HepG2 (cell line): Measurements from ENCODE around the gene CFAP221. TPM values are rescaled to one million over a fixed set of nuclear protein-coding genes. Genes with fewer than 3 reads are reported as not detected.

Experiments used
- AKAP8 ChIP-seq: sonication (generic); formaldehyde crosslinking; IDR thresholded peaks from 2 replicates; pipeline ENCODE4 v1.5.1; 2020; ENCODE audit warnings: mild to moderate bottlenecking, missing genetic modification reagents
- ATAD3A ChIP-seq: sonication (generic); formaldehyde crosslinking; IDR thresholded peaks from 2 replicates; pipeline ENCODE4 v1.4.0; 2020; ENCODE audit warnings: missing genetic modification reagents
- MIXL1 ChIP-seq: IDR thresholded peaks from 2 replicates; pipeline ENCODE4 v1.6.1; 2016
- NCOR1 ChIP-seq: fragments of 200-600 bp; sonication (generic); IDR thresholded peaks from 2 replicates; pipeline ENCODE4 v1.7.0; 2017; ENCODE audit warnings: antibody characterized with exemption, low read length, borderline replicate concordance
- SAFB2 ChIP-seq: sonication (generic); formaldehyde crosslinking; IDR thresholded peaks from 2 replicates; pipeline ENCODE4 v1.5.1; 2020; ENCODE audit warnings: missing genetic modification reagents, low read depth, mild to moderate bottlenecking, borderline replicate concordance
- TARDBP ChIP-seq: sonication (generic); formaldehyde crosslinking; IDR thresholded peaks from 2 replicates; pipeline ENCODE4 v1.8.0; 2022; ENCODE audit warnings: mild to moderate bottlenecking, missing genetic modification reagents
- ZMYM2 ChIP-seq: sonication (generic); formaldehyde crosslinking; IDR thresholded peaks from 2 replicates; pipeline ENCODE4 v1.8.0; 2022; ENCODE audit warnings: mild to moderate bottlenecking, missing genetic modification reagents
- ZMYM3 ChIP-seq: sonication (generic); formaldehyde crosslinking; IDR thresholded peaks from 2 replicates; pipeline ENCODE4 v1.5.1; 2020; ENCODE audit warnings: mild to moderate bottlenecking, missing genetic modification reagents
- ZNF431 ChIP-seq: sonication (generic); formaldehyde crosslinking; IDR thresholded peaks from 2 replicates; pipeline ENCODE4 v1.9.0; 2022; ENCODE audit warnings: missing genetic modification reagents, low read depth, mild to moderate bottlenecking, borderline replicate concordance
- ZNF569 ChIP-seq: sonication (generic); formaldehyde crosslinking; IDR thresholded peaks from 2 replicates; pipeline ENCODE4 v1.5.0; 2020; ENCODE audit warnings: mild to moderate bottlenecking, missing genetic modification reagents, moderate library complexity, borderline replicate concordance
- ZNF605 ChIP-seq: sonication (generic); formaldehyde crosslinking; IDR thresholded peaks from 2 replicates; pipeline ENCODE4 v1.8.0; 2022; ENCODE audit warnings: mild to moderate bottlenecking, missing genetic modification reagents
- ZNF761 ChIP-seq: sonication (generic); formaldehyde crosslinking; conservative IDR thresholded peaks from 2 replicates; pipeline ENCODE4 v1.4.0; 2020; ENCODE audit warnings: mild to moderate bottlenecking, missing genetic modification reagents
- ZNF792 ChIP-seq: IDR thresholded peaks from 2 replicates; pipeline ENCODE4 v1.6.1; 2016
- ZNF883 ChIP-seq: sonication (generic); formaldehyde crosslinking; IDR thresholded peaks from 2 replicates; pipeline ENCODE4 v1.5.1; 2020; ENCODE audit warnings: mild to moderate bottlenecking, missing genetic modification reagents; ENCODE audit errors: not compliant biosample characterization
- polyA plus RNA-seq, 8 experiments: library from polyadenylated mRNA; depleted of rRNA in 3 of 8; stranded (reverse) in 7 of 8; unstranded in 1 of 8; fragments of >200 nt; fragmentation: Illumina TruSeq in 4 of 8; extraction: Trizol in 4 of 8; gene quantifications; 2 replicates each; pipeline versions ENCODE4 v1.2.1 to v1.2.3, GENCODE V29; 2011 to 2016; ENCODE audit warnings: low read depth in 4 of 8, missing spikeins in 1 of 8, mixed read lengths in 1 of 8; ENCODE audit not compliant: insufficient read depth in 1 of 8
- total RNA-seq, 5 experiments: library from RNA; depleted of rRNA; stranded (reverse); fragments of >200 nt; fragmentation: Illumina TruSeq; extraction: Trizol; gene quantifications; 2 replicates each; pipeline ENCODE4 v1.2.3, GENCODE V29; 2016; ENCODE audit warnings: low read depth in 1 of 5
- TF ChIP-seq, protein P1 (sequence below): sonication (generic); formaldehyde crosslinking; IDR thresholded peaks from 2 replicates; pipeline ENCODE4 v1.9.0; 2021; ENCODE audit warnings: missing genetic modification reagents, borderline replicate concordance
- TF ChIP-seq, protein P2 (sequence below): sonication (generic); formaldehyde crosslinking; IDR thresholded peaks from 2 replicates; pipeline ENCODE4 v1.4.0; 2020; ENCODE audit warnings: low read depth, missing genetic modification reagents
- TF ChIP-seq, protein P3 (sequence below): sonication (generic); formaldehyde crosslinking; IDR thresholded peaks from 2 replicates; pipeline ENCODE4 v1.5.0; 2020; ENCODE audit warnings: mild to moderate bottlenecking, low read depth, missing genetic modification reagents, borderline replicate concordance
- TF ChIP-seq, protein P4 (sequence below): IDR thresholded peaks from 2 replicates; pipeline ENCODE4 v1.6.1; 2018; ENCODE audit warnings: missing genetic modification reagents, mild to moderate bottlenecking, missing compliant biosample characterization
- TF ChIP-seq, protein P5 (sequence below): sonication (generic); formaldehyde crosslinking; conservative IDR thresholded peaks from 2 replicates; pipeline ENCODE4 v1.4.0; 2020; ENCODE audit warnings: mild to moderate bottlenecking, missing genetic modification reagents, moderate library complexity

CFAP221 gene
- total and polyA plus RNA-seq, 2 of the 13 experiments (the other 11 are each of a cell fraction or from before 2014, with no cell fraction given), result not detected

DNA sequence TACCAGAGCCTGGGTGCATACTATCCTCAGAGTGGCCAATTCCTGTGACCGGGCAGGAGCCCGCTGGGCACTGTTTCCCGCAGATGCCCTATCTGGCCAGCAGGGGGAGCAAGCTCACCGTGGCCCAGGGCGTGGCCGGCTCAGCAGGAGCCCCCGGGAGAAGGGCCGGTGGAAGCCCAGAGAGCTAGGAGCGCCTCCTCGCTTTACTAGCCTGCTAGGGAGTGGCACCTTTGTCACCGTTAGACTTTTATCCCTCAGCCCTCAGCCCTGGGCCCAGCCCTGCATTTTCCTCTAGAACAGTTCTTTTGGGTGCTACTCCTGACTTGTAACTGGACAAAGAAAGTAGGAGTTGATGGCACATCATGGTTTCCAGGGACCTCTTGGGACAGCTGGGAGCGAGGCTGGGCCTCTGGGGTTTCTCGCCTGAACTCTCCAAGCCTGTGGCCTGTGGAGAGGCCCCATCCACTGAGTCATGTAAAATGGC, 158.7 kb downstream of the CFAP221 start (continued):
- TF ChIP-seq ZNF883 (peak; percentile 63), ZNF569 (no peak), ZNF792 (CRISPR knock-in tag) (peak; percentile 62; the same call in 1 of the 2 replicates), AKAP8 (CRISPR knock-in tag) (no peak), ZNF431 (CRISPR knock-in tag) (no peak), ZMYM2 (CRISPR knock-in tag) (no peak), MIXL1 (CRISPR knock-in tag) (0 out of 2 replicates have a peak, but pooled peaks have one; percentile 24), ZNF761 (CRISPR knock-in tag) (no peak), SAFB2 (no peak), ATAD3A (no peak), NCOR1 (no peak), ZMYM3 (CRISPR knock-in tag) (peak; percentile 63), ZNF605 (CRISPR knock-in tag) (peak; percentile 46; the same call in 1 of the 2 replicates), TARDBP (CRISPR knock-in tag) (0 out of 2 replicates have a peak, but pooled peaks have one; percentile 37)
- TF ChIP-seq, protein P1, sequence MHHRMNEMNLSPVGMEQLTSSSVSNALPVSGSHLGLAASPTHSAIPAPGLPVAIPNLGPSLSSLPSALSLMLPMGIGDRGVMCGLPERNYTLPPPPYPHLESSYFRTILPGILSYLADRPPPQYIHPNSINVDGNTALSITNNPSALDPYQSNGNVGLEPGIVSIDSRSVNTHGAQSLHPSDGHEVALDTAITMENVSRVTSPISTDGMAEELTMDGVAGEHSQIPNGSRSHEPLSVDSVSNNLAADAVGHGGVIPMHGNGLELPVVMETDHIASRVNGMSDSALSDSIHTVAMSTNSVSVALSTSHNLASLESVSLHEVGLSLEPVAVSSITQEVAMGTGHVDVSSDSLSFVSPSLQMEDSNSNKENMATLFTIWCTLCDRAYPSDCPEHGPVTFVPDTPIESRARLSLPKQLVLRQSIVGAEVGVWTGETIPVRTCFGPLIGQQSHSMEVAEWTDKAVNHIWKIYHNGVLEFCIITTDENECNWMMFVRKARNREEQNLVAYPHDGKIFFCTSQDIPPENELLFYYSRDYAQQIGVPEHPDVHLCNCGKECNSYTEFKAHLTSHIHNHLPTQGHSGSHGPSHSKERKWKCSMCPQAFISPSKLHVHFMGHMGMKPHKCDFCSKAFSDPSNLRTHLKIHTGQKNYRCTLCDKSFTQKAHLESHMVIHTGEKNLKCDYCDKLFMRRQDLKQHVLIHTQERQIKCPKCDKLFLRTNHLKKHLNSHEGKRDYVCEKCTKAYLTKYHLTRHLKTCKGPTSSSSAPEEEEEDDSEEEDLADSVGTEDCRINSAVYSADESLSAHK (CRISPR knock-in tag), result no peak
- TF ChIP-seq, protein P2, sequence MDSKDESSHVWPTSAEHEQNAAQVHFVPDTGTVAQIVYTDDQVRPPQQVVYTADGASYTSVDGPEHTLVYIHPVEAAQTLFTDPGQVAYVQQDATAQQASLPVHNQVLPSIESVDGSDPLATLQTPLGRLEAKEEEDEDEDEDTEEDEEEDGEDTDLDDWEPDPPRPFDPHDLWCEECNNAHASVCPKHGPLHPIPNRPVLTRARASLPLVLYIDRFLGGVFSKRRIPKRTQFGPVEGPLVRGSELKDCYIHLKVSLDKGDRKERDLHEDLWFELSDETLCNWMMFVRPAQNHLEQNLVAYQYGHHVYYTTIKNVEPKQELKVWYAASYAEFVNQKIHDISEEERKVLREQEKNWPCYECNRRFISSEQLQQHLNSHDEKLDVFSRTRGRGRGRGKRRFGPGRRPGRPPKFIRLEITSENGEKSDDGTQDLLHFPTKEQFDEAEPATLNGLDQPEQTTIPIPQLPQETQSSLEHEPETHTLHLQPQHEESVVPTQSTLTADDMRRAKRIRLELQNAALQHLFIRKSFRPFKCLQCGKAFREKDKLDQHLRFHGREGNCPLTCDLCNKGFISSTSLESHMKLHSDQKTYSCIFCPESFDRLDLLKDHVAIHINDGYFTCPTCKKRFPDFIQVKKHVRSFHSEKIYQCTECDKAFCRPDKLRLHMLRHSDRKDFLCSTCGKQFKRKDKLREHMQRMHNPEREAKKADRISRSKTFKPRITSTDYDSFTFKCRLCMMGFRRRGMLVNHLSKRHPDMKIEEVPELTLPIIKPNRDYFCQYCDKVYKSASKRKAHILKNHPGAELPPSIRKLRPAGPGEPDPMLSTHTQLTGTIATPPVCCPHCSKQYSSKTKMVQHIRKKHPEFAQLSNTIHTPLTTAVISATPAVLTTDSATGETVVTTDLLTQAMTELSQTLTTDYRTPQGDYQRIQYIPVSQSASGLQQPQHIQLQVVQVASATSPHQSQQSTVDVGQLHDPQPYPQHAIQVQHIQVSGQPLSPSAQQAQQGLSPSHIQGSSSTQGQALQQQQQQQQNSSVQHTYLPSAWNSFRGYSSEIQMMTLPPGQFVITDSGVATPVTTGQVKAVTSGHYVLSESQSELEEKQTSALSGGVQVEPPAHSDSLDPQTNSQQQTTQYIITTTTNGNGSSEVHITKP (CRISPR knock-in tag), result 0 out of 2 replicates have a peak, but pooled peaks have one; percentile 39
- TF ChIP-seq, protein P3, sequence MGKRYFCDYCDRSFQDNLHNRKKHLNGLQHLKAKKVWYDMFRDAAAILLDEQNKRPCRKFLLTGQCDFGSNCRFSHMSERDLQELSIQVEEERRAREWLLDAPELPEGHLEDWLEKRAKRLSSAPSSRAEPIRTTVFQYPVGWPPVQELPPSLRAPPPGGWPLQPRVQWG, result no peak
- TF ChIP-seq, protein P4, sequence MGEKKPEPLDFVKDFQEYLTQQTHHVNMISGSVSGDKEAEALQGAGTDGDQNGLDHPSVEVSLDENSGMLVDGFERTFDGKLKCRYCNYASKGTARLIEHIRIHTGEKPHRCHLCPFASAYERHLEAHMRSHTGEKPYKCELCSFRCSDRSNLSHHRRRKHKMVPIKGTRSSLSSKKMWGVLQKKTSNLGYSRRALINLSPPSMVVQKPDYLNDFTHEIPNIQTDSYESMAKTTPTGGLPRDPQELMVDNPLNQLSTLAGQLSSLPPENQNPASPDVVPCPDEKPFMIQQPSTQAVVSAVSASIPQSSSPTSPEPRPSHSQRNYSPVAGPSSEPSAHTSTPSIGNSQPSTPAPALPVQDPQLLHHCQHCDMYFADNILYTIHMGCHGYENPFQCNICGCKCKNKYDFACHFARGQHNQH (CRISPR knock-in tag), result no peak
- TF ChIP-seq, protein P5, sequence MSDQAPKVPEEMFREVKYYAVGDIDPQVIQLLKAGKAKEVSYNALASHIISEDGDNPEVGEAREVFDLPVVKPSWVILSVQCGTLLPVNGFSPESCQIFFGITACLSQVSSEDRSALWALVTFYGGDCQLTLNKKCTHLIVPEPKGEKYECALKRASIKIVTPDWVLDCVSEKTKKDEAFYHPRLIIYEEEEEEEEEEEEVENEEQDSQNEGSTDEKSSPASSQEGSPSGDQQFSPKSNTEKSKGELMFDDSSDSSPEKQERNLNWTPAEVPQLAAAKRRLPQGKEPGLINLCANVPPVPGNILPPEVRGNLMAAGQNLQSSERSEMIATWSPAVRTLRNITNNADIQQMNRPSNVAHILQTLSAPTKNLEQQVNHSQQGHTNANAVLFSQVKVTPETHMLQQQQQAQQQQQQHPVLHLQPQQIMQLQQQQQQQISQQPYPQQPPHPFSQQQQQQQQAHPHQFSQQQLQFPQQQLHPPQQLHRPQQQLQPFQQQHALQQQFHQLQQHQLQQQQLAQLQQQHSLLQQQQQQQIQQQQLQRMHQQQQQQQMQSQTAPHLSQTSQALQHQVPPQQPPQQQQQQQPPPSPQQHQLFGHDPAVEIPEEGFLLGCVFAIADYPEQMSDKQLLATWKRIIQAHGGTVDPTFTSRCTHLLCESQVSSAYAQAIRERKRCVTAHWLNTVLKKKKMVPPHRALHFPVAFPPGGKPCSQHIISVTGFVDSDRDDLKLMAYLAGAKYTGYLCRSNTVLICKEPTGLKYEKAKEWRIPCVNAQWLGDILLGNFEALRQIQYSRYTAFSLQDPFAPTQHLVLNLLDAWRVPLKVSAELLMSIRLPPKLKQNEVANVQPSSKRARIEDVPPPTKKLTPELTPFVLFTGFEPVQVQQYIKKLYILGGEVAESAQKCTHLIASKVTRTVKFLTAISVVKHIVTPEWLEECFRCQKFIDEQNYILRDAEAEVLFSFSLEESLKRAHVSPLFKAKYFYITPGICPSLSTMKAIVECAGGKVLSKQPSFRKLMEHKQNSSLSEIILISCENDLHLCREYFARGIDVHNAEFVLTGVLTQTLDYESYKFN (CRISPR knock-in tag), result no peak
- TF ChIP-seq, all 625 proteins: peak for 140
